Fibroblast of the aortic adventitia (primary cell): ENCODE results near the gene MMP17. TPM values are rescaled to one million over a fixed set of nuclear protein-coding genes. Genes with fewer than 3 reads are reported as not detected.

Experiments used
- DNase-seq: peaks from one replicate; pipeline ENCODE4 v3.0.0-alpha.2; 2010; ENCODE audit warnings: low read depth
- H3K4me3 ChIP-seq: 2 replicates; pipeline ENCODE4 v1.5.1; 2011; ENCODE audit warnings: low read depth, mild to moderate bottlenecking, control low read depth, low read length, moderate library complexity
- CTCF ChIP-seq: IDR thresholded peaks from 2 replicates; pipeline ENCODE4 v1.5.1; 2011; ENCODE audit warnings: mild to moderate bottlenecking, low read length, control low read depth, inconsistent platforms; ENCODE audit not compliant: insufficient read depth
- total RNA-seq: library from RNA; depleted of rRNA; stranded (reverse); fragments of >200 nt; gene quantifications from 2 replicates; pipeline ENCODE4 v1.2.3, GENCODE V29; 2012; ENCODE audit warnings: low replicate concordance

Gene MMP17
- total RNA-seq, 1 donor: 5.6 TPM

DNA sequence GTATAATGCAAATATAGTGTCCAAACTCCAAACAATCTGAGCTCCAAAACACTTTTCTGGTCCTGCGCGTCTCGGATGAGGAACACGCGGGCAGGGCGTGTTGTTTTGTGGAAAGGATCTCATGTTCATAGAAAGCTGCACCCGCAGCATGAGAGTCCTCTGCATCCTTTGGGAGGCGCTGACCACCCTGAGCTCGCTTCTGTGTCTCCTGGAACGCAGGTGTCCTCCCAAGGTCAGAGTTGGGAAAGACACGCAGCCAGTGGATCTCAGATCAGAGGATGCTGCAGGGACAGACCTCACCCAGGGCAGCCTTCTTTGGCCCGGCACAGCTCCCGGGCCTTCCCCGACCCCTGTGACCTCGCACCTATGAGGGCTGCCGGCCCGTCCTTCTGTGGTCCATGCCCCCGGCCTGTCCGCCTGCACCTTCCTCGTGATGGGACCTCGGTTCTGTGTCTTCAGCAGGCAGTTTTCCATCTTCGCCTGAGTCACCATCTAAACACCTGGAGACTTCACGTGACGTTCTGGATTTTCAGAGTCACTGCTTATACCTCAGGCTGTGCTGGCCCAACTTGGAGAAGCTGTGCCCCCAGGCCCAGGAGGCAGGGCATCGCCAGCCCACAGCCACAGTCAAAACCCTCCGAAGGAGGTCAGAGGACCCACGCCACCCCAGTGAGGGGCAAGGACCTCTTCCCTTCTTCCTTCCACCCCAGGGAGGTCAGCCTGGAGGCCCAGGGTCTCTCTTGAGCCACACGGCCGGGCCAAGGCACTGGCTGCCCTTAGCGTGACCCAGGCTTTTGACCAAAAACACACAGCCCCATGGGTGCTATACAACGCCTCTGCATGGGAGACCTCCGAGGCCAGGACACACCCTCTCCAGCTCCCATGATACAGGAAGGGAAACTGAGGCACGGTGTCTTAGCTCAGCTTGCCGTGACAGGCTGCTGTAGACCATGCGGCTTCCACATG, 25.9 kb downstream of the MMP17 start:
- TF ChIP-seq CTCF: no peak
- H3K4me3 ChIP-seq: no peak overlapping the region
- no peak for DNase-seq

GRCh38 chr12:131854861-131855476, 26.8 kb downstream of the MMP17 start:
- no peak for TF ChIP-seq CTCF
- DNase-seq: no peak
- H3K4me3 ChIP-seq: no peak overlapping the region

GRCh38 chr12:131855521-131856142, 27.4 kb downstream of the MMP17 start:
- no peak for TF ChIP-seq CTCF
- DNase-seq: no peak
- no peak overlapping the region for H3K4me3 ChIP-seq

DNA sequence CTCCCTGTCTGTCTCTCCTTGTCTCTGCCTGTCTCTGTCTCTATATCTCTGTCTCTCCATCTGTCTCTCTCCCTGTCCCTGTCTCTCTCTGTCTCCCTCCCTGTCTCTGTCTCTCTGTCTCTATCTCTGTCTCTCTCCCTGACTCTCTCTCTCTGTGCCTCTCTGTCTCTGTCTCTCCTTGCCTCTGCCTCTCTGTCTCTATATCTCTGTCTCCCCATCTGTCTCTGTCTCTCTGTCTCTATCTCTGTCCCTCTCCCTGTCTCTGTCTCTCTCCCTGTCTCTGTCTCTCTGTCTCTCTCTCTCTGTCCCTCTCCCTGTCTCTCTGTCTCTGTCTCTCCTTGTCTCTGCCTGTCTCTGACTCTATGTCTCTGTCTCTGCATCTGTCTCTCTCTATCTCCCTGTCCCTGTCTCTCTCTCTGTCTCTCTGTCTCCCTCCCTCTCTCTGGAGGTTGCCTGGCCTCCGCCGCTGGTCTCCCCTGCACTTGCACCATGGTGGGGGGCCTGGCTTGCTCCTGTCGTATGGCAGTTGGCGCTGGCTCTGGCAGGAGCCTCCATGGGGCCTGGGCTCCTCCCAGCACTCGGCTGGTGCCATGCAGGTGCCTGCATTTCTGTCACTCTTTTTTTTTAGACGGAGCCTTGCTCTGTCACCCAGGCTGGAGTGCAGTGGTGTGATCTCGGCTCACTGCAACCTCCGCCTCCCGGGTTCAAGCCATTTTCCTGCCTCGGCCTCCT, 28.3 kb downstream of the MMP17 start:
- TF ChIP-seq CTCF: no peak
- H3K4me3 ChIP-seq: no peak overlapping the region
- DNase-seq: no peak

- H3K4me3 ChIP-seq: no peak overlapping the region
- no peak for TF ChIP-seq CTCF
- DNase-seq: no peak
Observed at GRCh38 chr12:131857908-131858850, 30.0 kb downstream of the MMP17 start.
